CD4-positive, alpha-beta T cell treated with Interferon gamma for 1 hour (primary cell): ENCODE measurements around the gene GABRB3.
"Not testable (repeated sequence)": the region's sequence is repeated elsewhere in the genome, so short reads cannot be mapped to it uniquely, and the experiment has no call there.

Source experiments
- DNase-seq: peaks from one replicate; pipeline ENCODE4 v3.0.0-alpha.2; 2020

Gene GABRB3

GRCh38 chr15:26731965-26732364 is 40.9 kb downstream of the GABRB3 start:
- no peak for DNase-seq

- DNase-seq: no peak
These were observed 43.3 kb downstream of the GABRB3 start for GRCh38 chr15:26729581-26729980.

GRCh38 chr15:26729030-26729429 is 43.8 kb downstream of the GABRB3 start:
- no peak for DNase-seq

GRCh38 chr15:26724381-26725150 is 48.3 kb downstream of the GABRB3 start:
- DNase-seq: no peak

GRCh38 chr15:26722621-26723160 is 50.2 kb downstream of the GABRB3 start:
- DNase-seq: no peak

- DNase-seq: no peak
These were observed 51.5 kb downstream of the GABRB3 start for GRCh38 chr15:26721232-26721967.

GRCh38 chr15:26720546-26720945 is 52.3 kb downstream of the GABRB3 start:
- no peak for DNase-seq

- not testable (repeated sequence) for DNase-seq
These were observed 53.0 kb downstream of the GABRB3 start for GRCh38 chr15:26719866-26720265.

- DNase-seq: no peak
These were observed 56.8 kb downstream of the GABRB3 start for GRCh38 chr15:26716069-26716468.

- no peak for DNase-seq
These were observed 59.4 kb downstream of the GABRB3 start for GRCh38 chr15:26713498-26713897.

GRCh38 chr15:26712335-26712734 is 60.5 kb downstream of the GABRB3 start:
- DNase-seq: no peak

- no peak for DNase-seq
These were observed 61.4 kb downstream of the GABRB3 start for GRCh38 chr15:26711445-26711844.

GRCh38 chr15:26702381-26702780 is 70.5 kb downstream of the GABRB3 start:
- DNase-seq: no peak

GRCh38 chr15:26698555-26698954 is 74.3 kb downstream of the GABRB3 start:
- DNase-seq: no peak

GRCh38 chr15:26697913-26698312 is 75.0 kb downstream of the GABRB3 start:
- no peak for DNase-seq

- DNase-seq: no peak
These were observed 81.6 kb downstream of the GABRB3 start for GRCh38 chr15:26691249-26691648.

- no peak for DNase-seq
These were observed 82.1 kb downstream of the GABRB3 start for GRCh38 chr15:26690778-26691177.

- no peak for DNase-seq
These were observed 83.4 kb downstream of the GABRB3 start for GRCh38 chr15:26689462-26689861.

GRCh38 chr15:26686547-26687187 is 86.2 kb downstream of the GABRB3 start:
- no peak for DNase-seq

- no peak for DNase-seq
These were observed 90.2 kb downstream of the GABRB3 start for GRCh38 chr15:26682598-26683164.

GRCh38 chr15:26679927-26680326 is 92.9 kb downstream of the GABRB3 start:
- DNase-seq: no peak

- no peak for DNase-seq
These were observed 96.8 kb downstream of the GABRB3 start for GRCh38 chr15:26676115-26676514.

- DNase-seq: no peak
These were observed 98.4 kb downstream of the GABRB3 start for GRCh38 chr15:26674467-26674866.
